PFSK-1 (cell line): Measurements from ENCODE around the gene SYNE1.

Experiments
- FOXP2 ChIP-seq: optimal IDR thresholded peaks from 2 replicates; pipeline ENCODE3; 2011; ENCODE audit warnings: borderline replicate concordance, control low read depth, inconsistent platforms; ENCODE audit not compliant: insufficient read depth; ENCODE audit errors: extremely low read length, extremely low read depth
- POLR2AphosphoS5 ChIP-seq: IDR thresholded peaks from 2 replicates; pipeline ENCODE4 v1.6.1; 2012; ENCODE audit warnings: low read depth, mild to moderate bottlenecking, control low read depth, low read length, moderate library complexity
- REST ChIP-seq, 2 experiments: IDR thresholded peaks; 2 replicates each; pipeline versions ENCODE4 v1.6.1 to v1.8.0; 2011 to 2012; ENCODE audit warnings: low read depth in 2 of 2, low read length in 2 of 2, control low read depth in 1 of 2, inconsistent platforms in 1 of 2, mild to moderate bottlenecking in 1 of 2, moderate library complexity in 1 of 2; ENCODE audit not compliant: insufficient read depth in 1 of 2
- SIN3A ChIP-seq: IDR thresholded peaks from 2 replicates; pipeline ENCODE4 v1.6.1; 2012; ENCODE audit warnings: mild to moderate bottlenecking, low read length, moderate library complexity, borderline replicate concordance; ENCODE audit not compliant: insufficient read depth
- TAF1 ChIP-seq: IDR thresholded peaks from 2 replicates; pipeline ENCODE4 v1.6.1; 2012; ENCODE audit warnings: low read length, control low read depth, borderline replicate concordance; ENCODE audit not compliant: insufficient read depth

Gene SYNE1

GRCh38 chr6:152309006-152309405 lies 328.2 kb downstream of the SYNE1 start:
- TF ChIP-seq TAF1 (no peak), REST (IDR thresholded peaks at IDR 0.05; ENCODE audit: insufficient read depth in 1 of 2, low read depth in 2 of 2, low read length in 2 of 2) (no peak), FOXP2 (no peak), SIN3A (no peak), POLR2AphosphoS5 (no peak)

GRCh38 chr6:152308306-152308705 lies 328.9 kb downstream of the SYNE1 start:
- TF ChIP-seq POLR2AphosphoS5 (no peak), REST (IDR thresholded peaks at IDR 0.05; ENCODE audit: insufficient read depth in 1 of 2, low read depth in 2 of 2, low read length in 2 of 2) (no peak)

- no peak for TF ChIP-seq REST (IDR thresholded peaks at IDR 0.05; ENCODE audit: insufficient read depth in 1 of 2, low read depth in 2 of 2, low read length in 2 of 2)
- TF ChIP-seq SIN3A = no peak
- TF ChIP-seq FOXP2 = no peak
- no peak for TF ChIP-seq POLR2AphosphoS5
- no peak for TF ChIP-seq TAF1
Measured at GRCh38 chr6:152305672-152306071, 331.5 kb downstream of the SYNE1 start.

- TF ChIP-seq REST (IDR thresholded peaks at IDR 0.05; ENCODE audit: insufficient read depth in 1 of 2, low read depth in 2 of 2, low read length in 2 of 2) (no peak), FOXP2 (no peak), POLR2AphosphoS5 (no peak)
Measured at GRCh38 chr6:152301765-152302568, 335.2 kb downstream of the SYNE1 start.
